SU-DHL-6 (cell line): Measurements from ENCODE around the gene WDR31.

Source experiments
- H2AFZ ChIP-seq: fragments of 200-600 bp; sonication (generic); 2 replicates; pipeline ENCODE4 v1.6.1; 2014; ENCODE audit warnings: low read depth, mild to moderate bottlenecking, moderate library complexity, mixed read lengths, antibody characterized with exemption, low read length; ENCODE audit not compliant: severe bottlenecking
- H3F3A ChIP-seq: fragments of 200-600 bp; shearing (Covaris generic); 2 replicates; pipeline ENCODE4 v1.6.0; 2016; ENCODE audit warnings: antibody characterized with exemption, mild to moderate bottlenecking; ENCODE audit not compliant: insufficient read depth
- H3K27ac ChIP-seq: fragments of 200-600 bp; sonication (generic); 2 replicates; pipeline ENCODE4 v1.5.1; 2016; ENCODE audit warnings: low read depth, mild to moderate bottlenecking, low read length, moderate library complexity, mixed read lengths
- H3K27me3 ChIP-seq: fragments of 200-600 bp; sonication (generic), shearing (Covaris generic); 2 replicates; pipeline ENCODE4 v1.6.0; 2014; ENCODE audit warnings: mild to moderate bottlenecking, low read length
- H3K36me3 ChIP-seq: fragments of 200-600 bp; sonication (generic); 2 replicates; pipeline ENCODE4 v1.6.1; 2014; ENCODE audit warnings: mild to moderate bottlenecking, low read length, mixed read lengths
- H3K4me2 ChIP-seq: fragments of 300-600, 200-600 bp; shearing (Covaris generic), sonication (generic); 2 replicates; pipeline ENCODE4 v1.6.0; 2014; ENCODE audit warnings: low read length, low read depth, mild to moderate bottlenecking; ENCODE audit not compliant: poor library complexity, severe bottlenecking
- H3K4me3 ChIP-seq: fragments of 200-600 bp; sonication (generic); 2 replicates; pipeline ENCODE4 v1.5.1; 2014; ENCODE audit warnings: antibody characterized with exemption, low read length, mild to moderate bottlenecking, mixed read lengths; ENCODE audit not compliant: insufficient read depth, poor library complexity, severe bottlenecking
- H3K79me2 ChIP-seq: fragments of 200-600 bp; sonication (generic); 2 replicates; pipeline ENCODE4 v1.6.1; 2014; ENCODE audit warnings: mild to moderate bottlenecking, low read length, moderate library complexity; ENCODE audit not compliant: insufficient read depth
- H3K9ac ChIP-seq: fragments of 200-600 bp; sonication (generic); 2 replicates; pipeline ENCODE4 v1.7.0; 2014; ENCODE audit warnings: mild to moderate bottlenecking, low read length
- H3K9me2 ChIP-seq: fragments of 200-600 bp; sonication (generic); replicated peaks from 2 replicates; pipeline ENCODE4 v1.6.1; 2014; ENCODE audit warnings: low read length; ENCODE audit not compliant: insufficient read depth
- H3K9me3 ChIP-seq: fragments of 200-600 bp; sonication (generic); 2 replicates; pipeline ENCODE4 v1.6.1; 2014; ENCODE audit warnings: low read length, mixed read lengths; ENCODE audit not compliant: insufficient read depth
- H4K20me1 ChIP-seq: fragments of 200-600 bp; sonication (generic); 2 replicates; pipeline ENCODE4 v1.6.1; 2014; ENCODE audit warnings: low read depth, mild to moderate bottlenecking, antibody characterized with exemption, low read length, moderate library complexity, mixed read lengths
- CTCF ChIP-seq: fragments of 200-600 bp; sonication (generic); IDR thresholded peaks from one replicate; pipeline ENCODE4 v1.5.1; 2017; ENCODE audit warnings: antibody characterized with exemption, mild to moderate bottlenecking, low read length, moderate library complexity; ENCODE audit not compliant: insufficient read depth, poor library complexity, severe bottlenecking
- EZH2phosphoT487 ChIP-seq: fragments of 200-600 bp; sonication (generic), shearing (Covaris generic); conservative IDR thresholded peaks from 2 replicates; pipeline ENCODE4 v1.6.1; 2018; ENCODE audit warnings: mild to moderate bottlenecking, antibody characterized with exemption, low read length, moderate library complexity, mixed read lengths

WDR31 gene

GRCh38 chr9:113372059-113372458, 32.0 kb upstream of the WDR31 start:
- H3K36me3 ChIP-seq: no peaks in the 10 kb centered on the region
- no peak overlapping the region for H3K4me3 ChIP-seq
- no peaks in the 10 kb centered on the region for H4K20me1 ChIP-seq
- no peak overlapping the region for H3K4me2 ChIP-seq
- no peaks in the 10 kb centered on the region for H3K9me2 ChIP-seq
- no peaks in the 10 kb centered on the region for H3K9me3 ChIP-seq
- H3K9ac ChIP-seq: no peak overlapping the region
- H3K79me2 ChIP-seq: no peaks in the 10 kb centered on the region
- TF ChIP-seq EZH2phosphoT487: no peak
- no peak for TF ChIP-seq CTCF
- no peak overlapping the region for H2AFZ ChIP-seq
- H3F3A ChIP-seq: no peaks in the 10 kb centered on the region
- H3K27ac ChIP-seq: no peak overlapping the region
- H3K27me3 ChIP-seq: no peaks in the 10 kb centered on the region

GRCh38 chr9:113370806-113371325, 30.8 kb upstream of the WDR31 start:
- no peak for TF ChIP-seq CTCF
- TF ChIP-seq EZH2phosphoT487: no peak
- Histone ChIP-seq H3K9ac (no peak overlapping the region), H3K4me3 (no peak overlapping the region), H3K9me3 (no peaks in the 10 kb centered on the region), H3K79me2 (no peaks in the 10 kb centered on the region), H2AFZ (no peak overlapping the region), H3K9me2 (no peaks in the 10 kb centered on the region), H3K4me2 (no peak overlapping the region), H3K27me3 (no peaks in the 10 kb centered on the region), H3F3A (no peaks in the 10 kb centered on the region), H4K20me1 (no peaks in the 10 kb centered on the region), H3K36me3 (no peaks in the 10 kb centered on the region), H3K27ac (no peak overlapping the region)

- Histone ChIP-seq H3F3A (no peaks in the 10 kb centered on the region), H3K27me3 (no peaks in the 10 kb centered on the region), H3K9ac (no peak overlapping the region), H2AFZ (no peak overlapping the region), H3K9me2 (no peaks in the 10 kb centered on the region), H4K20me1 (no peaks in the 10 kb centered on the region), H3K27ac (no peak overlapping the region), H3K9me3 (no peaks in the 10 kb centered on the region), H3K79me2 (no peaks in the 10 kb centered on the region), H3K4me2 (no peak overlapping the region), H3K4me3 (no peak overlapping the region), H3K36me3 (no peaks in the 10 kb centered on the region)
- TF ChIP-seq EZH2phosphoT487: no peak
- no peak for TF ChIP-seq CTCF
These were observed 29.7 kb upstream of the WDR31 start for GRCh38 chr9:113369855-113370140.
